Measurements from ENCODE around the gene NRXN3.
"Not testable (repeated sequence)": the region's sequence is repeated elsewhere in the genome, so short reads cannot be mapped to it uniquely, and the experiment has no call there.

NRXN3 gene

DNA sequence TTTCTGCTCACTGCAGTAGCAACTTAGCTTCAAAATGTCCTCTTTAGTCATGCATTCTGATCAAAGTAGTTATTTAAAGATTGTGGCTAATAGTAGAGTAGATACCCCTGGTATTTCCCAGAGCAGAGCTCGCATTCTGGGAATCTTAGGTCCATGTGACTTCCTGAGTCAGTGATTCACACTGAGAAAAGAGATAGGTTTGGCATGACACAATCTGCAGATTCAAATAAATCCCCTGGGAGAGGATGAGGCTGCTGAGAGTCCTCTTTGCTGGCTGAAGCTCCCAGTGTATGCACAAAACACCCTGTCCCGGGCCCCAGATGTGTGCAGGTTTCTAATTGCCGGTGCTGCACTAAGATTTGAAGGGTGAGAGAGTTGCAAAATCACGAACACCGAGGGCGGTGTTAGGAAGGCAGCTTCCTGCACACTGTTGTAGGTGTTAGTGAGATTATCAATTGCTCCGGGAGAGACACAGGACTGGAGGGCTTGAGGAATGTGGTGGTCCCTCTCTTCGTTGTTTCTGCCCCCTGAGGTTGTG is 233.2 kb downstream of the NRXN3 start:
- DNase-seq (ENCODE audit: low read depth in 2 of 2) = no peak

DNA sequence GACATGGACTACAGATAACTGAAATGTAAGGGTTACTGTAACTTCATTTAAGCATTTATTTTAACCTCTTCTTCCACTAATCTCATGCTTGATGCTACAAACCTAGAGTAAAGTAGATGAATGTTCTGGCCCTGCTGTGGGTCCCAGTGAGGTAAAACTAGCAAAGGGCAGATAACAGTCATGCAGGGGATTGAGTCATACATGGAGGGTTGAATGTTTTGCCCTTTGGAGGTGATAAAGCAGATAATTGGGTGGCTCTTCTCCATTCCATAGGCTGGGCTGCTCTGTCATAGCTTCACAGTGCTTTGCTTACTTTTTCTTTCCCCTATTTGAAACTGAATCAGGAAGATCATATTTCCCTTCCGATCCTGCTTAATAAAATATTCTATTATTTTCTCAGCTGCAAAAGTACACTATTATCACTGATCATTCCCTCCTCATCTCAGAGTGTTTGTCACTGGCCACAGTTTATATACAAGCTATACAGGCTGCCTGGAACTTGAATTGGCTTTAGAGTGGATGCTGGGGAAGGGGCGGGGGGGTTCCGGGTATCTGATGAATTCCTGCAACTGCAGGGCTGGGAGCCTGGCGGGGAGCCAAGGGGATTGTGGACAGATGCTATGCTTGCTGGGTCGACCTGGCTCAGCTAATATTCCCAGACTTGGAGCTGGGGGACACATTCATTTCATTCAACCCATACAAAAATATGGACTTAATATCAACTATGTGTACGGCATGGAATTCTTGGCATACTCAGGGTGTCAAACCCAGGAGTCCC is 235.1 kb downstream of the NRXN3 start:
- DNase-seq (ENCODE audit: low read depth in 2 of 2) = no peak

DNA sequence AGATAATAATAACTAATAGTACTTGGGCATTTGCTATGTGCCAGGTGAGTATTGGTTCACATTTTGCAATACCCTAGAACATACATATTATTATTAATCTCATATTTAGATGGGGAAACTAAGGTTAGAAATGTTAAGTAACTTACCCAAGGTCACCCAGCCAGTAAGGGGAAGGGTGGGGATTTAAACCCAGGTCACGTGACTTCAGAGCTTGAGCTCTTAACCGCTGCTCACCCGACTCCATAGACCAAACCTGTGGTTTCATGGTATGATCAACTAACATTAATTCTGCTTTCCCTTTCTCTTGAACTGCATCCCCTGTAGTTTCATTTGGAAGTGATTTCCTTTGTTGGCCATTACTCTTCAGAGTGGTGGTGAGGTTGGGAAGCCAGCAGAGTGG is 242.3 kb downstream of the NRXN3 start:
- DNase-seq (ENCODE audit: low read depth in 2 of 2) = no peak

DNA sequence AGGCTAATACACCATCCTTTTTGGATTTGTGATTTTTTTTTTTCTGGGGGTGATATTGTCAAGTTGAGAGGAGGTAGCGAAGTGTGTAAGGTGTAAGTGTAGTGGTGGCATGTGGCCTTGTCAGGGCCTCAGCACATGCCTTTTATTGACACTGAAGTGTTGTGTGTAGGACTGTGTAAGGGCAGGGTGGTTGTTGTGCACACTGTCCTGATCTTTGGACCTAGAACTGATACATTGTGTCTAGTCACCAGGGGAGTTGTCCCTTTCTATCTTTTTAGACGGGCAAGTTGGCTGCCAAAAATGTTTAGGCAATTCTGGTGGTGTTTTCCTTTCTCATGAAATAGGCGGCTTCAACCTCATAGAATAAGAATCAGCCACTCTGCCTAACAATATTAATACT is 244.0 kb downstream of the NRXN3 start:
- no peak for DNase-seq (ENCODE audit: low read depth in 2 of 2)

DNA sequence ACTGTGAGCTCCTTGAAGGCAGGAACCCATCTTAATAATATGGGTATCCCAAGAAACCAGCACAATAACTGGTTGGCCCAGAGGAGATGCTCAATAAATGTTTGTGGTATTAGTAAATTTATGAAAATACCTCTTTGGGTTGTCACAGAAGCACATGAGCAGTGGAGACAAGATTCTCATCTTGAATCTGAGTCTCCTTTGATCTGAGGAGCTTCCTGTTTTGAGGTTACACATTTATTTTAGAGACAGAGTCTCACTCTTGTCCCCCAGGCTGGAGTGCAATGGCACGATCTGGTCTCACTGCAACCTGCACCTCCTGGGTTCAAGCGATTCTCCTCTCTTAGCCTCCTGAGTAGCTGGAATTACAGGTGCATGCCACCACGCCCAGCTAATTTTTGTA is 247.4 kb downstream of the NRXN3 start:
- no peak for DNase-seq (ENCODE audit: low read depth in 2 of 2)

DNA sequence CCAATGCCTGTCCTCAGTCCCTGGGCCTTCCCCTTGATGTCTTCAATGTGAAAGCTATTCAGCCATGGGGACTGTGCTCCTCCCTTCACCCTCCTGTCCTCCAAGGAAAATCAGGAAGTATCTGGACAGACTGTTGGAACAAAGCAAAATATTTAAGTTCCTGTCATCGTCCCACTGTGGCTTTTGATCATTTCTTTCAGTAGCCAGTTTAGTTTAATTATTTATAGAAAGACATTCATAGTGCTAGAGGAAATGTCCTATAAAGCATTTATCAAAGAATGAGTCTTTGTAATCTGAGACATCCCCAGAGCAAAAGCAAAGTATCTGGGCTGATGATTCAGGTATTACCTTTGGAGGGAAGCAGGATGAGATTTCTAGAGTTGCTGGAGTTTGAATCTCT is 254.1 kb downstream of the NRXN3 start:
- DNase-seq (ENCODE audit: low read depth in 2 of 2) = no peak

DNA sequence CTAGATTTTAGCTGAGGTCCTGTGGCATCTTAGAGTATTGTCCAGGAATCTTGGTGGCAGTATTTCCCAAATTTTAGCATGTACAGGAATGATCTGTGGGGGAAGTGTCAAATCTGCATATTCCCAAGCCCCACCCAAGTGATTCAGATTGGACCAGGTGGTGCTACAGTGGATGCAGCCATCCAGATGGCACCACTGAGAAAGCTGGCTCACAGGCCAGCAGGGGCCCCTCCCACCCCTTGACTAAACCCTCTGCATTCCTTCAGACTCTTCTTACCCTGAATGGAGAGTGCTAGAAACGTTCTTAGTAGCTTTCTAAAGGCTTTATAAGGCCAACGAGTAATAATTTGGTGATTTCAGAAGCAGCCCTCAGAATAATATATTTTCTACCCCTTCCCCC is 255.2 kb downstream of the NRXN3 start:
- no peak for DNase-seq (ENCODE audit: low read depth in 2 of 2)

DNA sequence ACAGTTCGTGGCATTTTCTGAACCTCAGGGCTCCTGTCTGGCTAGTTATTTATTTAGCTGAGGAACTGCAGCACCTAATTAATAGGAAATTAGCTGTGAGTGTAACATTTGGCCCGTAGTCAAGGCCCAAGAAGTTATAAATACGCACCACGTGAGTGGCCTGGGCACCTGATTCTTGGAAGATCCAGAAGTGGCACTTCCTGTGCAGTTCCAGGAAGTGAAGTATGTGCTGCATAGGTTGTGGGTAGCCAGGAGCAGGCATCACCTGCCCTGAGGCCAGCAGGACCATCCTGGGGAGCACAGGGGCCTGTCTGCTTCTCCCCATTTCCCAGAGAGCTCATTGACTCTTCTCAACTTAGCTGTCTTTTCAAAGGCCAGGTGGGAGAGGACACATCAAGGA is 255.6 kb downstream of the NRXN3 start:
- DNase-seq (ENCODE audit: low read depth in 2 of 2) = no peak

DNA sequence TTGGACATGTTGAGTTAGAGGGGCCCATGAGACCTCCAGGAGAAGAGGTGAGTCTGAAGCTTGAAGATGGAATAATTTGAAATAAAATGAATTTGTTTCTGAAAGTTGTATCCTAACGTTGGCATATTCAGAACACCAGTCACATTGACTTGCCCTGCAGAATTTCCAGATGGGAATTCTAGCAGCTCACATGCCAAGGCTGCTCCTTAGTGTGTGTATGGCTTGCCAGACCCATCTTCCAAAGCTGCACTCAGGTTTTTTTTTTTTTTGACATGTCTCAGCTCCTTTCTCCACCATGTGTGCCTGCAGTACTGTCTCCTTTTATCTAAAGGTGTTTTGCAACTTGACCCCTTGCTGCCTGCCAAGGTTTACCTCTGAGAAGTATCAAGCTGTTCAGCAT is 261.9 kb downstream of the NRXN3 start:
- DNase-seq (ENCODE audit: low read depth in 2 of 2) = no peak

DNA sequence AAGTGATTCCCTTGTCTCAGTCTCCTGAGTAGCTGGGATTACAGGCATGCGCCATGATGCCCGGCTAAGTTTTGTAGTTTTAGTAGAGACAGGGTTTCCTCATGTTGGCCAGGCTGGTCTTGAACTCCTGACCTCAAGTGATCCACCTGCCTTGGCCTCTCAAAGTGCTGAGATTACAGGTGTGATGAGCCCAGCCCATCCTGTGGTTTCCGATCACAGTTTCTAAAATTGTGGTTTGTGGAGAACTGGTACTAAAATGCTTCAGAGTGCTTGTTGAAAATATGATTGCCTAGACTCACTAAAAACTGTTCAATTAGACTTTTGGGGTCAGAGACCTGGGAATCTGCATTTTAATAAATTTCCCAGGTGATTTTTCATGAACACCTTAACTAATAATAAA is 267.3 kb downstream of the NRXN3 start:
- not testable (repeated sequence) for DNase-seq (ENCODE audit: low read depth in 2 of 2)

DNA sequence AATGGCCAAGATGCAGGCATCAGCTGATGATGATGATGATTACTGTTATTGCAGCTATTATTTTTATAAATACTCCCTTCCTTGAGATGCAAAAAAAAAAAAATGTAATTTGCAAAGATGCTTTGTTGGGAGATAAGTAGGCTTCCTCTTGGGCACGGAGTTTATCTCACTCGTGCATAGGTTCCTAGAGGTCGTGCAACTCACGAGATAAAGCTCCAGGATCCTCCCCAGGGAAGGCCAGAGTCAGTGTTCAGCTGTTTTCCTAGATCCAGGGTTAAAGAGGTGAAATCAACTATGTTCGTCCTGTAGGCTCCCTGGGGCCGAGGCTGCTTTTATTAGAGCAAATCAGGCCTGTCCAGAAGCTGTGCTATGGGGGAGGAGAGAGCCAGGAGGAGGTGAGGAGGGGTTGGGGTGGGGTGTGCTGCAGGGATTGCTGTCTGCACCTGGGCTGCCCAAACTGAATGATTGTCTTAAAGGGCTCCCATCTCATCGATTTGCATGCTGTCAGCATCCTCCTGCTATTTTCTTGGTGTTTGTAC is 270.3 kb downstream of the NRXN3 start:
- no peak for DNase-seq (ENCODE audit: low read depth in 2 of 2)

DNA sequence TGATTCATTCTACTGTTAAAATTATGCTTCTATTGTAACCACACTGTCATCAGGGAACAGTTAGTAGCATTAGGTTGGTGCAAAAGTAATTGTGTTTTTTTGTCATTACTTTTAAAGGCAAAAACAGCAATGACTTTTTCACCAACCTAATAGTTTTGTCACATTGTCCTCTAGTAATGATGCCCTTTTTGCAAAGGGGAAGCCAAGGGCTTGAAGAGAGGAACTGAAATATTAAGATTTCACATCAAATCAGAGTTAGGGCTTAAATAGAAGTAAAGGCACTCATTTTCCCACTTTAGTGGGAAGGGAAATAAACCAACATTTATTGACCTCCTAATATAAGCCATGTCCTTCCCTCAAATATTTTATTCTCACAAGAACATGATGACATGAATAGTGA is 273.7 kb downstream of the NRXN3 start:
- no peak for DNase-seq (ENCODE audit: low read depth in 2 of 2)

DNA sequence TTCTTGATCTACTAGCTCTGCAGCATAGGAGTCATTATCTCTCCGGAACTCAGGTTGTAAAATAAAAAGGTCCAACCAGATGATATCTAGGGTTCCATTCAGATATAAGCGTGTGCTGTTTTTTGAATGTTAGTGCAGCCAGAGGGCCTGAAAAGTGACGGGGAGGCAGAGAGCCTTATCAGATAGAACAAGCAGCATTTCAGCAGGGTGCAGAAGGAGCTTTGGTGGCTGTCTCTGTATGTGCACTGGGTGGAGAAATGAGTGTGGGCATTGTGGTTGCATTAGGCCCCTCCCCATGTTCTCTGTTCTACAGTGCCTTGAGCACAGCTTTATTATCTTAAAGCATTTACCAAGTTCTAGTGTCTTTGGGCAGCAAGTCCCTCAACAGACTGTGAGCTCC is 275.1 kb downstream of the NRXN3 start:
- DNase-seq (ENCODE audit: low read depth in 2 of 2) = no peak

DNA sequence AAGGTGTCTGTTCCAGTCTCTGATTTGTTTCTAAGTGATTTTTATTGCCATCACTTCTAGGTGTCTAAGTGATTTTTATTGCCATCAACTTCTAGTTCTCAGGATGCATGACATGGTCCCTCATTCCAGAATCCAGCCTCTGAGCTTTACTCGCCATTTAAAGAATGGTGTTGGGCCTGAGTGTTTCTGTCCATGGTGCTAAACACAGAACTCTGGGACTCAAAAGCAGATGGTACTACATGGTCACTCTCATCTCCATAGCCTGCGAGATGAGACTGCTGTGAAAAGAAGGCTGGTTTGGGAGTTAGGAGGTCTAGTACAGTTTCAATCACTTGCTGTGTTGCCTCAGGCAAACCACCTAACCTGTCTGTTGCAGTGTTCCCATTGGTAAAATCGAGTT is 276.6 kb downstream of the NRXN3 start:
- DNase-seq (ENCODE audit: low read depth in 2 of 2) = no peak

DNA sequence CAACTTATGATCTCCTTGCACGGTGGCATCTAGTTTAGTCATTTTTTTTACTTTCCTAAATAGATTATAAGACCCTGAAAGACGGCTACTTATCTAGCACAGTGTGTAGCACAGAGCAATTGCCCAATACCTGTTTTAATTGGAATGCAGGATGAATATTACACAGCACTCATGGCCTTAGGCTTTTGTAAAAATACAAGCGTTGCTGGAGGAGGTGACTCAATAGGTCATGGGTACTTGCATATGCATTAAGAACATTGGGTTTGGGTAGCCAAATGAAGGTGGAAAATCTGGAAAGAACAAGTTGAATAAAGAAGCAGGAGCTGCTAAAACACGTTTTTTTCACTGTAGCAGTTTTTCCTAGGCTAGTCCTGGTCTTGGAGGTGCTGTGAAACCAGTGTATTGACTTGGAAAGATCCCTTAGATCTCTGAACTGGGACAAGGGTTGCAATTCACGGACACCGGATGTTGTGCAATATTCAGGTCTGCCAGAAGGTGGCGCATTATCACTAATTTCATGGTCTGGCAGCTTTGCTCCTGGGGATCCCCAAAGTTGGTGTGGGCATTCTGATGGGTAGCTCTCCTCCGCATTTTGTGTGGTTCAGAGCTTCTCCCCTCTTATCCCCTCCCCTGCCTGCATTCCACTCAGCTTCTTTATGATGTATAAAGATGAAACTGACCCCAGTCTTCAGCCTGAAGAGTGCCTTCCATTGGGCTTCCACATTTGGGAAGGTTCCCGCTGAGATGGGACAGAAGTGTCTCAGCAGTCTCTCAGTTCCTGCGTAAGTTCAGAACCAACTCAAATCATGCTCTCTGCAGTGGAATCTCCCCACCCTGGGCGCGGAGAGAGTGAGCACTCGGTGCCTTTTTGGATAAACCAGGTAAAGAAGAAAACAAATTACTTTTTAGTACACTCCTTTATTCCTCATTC is 278.3 kb downstream of the NRXN3 start:
- no peak for DNase-seq (ENCODE audit: low read depth in 2 of 2)

DNA sequence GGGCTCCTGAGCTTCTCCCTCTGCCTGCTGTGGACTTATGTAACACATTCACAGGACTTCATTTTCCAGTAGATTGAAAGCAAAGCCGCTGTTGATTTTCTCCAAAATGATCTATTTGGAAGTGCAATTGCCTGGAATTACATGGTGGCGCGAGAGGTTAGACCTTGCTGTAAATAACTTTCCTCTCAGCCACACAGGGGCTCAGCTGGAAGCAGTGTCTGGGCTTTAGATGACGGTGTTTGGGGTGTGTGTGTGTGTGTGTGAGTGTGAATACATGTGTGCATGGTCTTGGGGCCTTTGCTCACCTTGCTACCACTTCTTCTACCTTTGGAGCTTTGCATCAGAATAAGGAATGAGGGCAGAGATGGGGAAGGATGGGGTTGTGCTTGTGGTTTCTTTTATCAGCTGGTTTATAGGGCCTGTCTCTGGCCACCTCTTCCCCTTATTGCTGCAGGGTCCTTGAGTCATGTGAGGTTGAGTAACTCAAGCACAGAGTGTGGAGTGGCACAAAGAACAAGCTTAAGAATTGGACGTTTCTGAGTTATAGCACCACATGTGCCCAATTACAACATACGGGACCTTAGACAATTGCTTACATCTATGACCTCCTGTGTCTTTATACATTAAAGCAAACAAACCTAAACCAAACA is 280.6 kb downstream of the NRXN3 start:
- no peak for DNase-seq (ENCODE audit: low read depth in 2 of 2)

DNA sequence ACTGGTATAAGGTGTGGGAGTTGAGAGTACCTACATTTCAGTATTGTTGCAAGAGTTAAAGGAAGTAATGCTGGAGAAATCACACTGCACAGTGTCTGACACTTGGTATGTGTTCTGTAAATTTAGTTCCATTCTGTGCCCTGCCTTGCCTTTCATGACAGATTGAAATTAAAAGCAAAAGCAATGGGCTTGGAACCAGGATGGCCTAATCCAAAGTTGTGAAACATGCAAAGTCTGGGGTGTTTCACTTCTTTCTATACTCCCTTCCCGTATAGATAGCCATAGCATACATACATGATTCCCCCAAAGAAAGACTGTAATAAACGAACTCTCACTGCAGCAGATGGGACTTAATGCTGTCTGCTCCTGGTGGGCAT is 281.1 kb downstream of the NRXN3 start:
- no peak for DNase-seq (ENCODE audit: low read depth in 2 of 2)

DNA sequence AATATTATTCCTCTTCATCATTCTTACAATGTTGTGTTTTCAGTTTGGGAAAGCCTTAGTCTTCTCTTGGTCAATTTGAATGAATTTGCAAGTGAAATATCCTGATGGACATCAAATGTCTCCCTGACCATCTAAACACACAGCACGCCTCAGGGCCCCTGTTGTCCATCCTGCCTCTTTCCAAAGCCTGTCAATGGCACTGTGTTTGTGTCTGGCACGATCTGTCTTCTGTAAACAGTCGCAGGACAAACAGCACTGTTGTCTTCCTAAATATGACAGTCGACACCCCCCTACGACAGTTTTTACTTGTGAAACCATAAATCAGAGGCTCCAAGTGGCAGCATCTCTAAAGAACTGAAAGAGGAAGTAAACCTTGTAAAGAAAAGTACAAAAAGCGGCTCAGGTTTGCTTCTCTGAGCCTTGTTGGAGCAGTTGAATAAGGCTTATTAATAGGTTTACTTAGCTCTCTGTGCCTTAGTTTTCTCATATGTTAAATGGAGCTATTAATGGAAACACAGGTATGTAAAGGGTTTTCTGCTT is 285.8 kb downstream of the NRXN3 start:
- DNase-seq (ENCODE audit: low read depth in 2 of 2) = no peak

DNA sequence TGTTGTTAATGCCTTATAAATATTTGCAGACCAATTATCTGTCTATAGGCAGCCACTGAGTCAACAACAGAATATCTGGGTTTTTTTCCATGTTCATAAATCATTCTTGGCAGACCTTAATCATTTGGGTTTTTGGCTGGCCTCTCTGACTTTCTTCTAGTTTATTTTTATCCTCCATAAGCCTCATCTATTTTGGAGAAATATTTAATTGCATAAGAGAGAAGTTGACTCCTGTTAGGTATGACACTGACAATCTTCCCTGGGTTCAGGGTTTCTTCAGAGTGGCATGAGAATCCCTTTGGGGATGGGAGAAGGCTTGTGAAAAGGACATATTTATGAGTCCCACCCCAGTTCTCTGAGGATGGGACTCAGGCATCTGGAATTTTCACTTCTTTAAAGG is 299.8 kb downstream of the NRXN3 start:
- no peak for DNase-seq (ENCODE audit: low read depth in 2 of 2)

DNA sequence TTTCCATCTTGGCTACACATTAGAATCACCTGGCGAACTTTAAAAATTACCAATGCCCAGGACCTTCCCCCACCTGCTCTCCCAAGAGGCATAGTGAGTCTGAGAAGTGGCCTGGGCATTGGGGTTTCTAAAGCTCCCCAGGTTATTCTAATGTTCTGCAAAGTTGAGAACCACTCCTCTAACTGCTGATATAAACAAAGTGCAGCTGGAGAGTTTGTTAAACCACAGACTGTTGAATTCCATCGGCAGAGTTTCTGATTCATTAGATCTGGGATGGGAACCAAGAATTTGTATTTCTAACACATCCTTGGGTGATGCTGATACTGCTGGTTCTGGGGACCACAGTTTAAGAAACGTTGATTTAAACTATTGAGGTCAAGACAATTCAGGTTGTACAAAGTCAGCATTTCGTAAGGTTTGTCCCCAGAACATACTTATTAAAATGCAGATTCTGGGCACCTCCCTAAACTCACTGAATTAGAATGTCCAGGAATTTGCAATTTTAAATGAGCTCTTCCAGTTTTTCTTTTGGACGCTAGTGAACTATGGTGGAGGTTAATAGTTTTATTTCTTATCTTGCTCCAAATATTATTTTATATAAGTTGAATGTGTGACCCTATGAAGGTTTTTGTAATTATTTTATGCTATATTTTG is 309.1 kb downstream of the NRXN3 start:
- DNase-seq (ENCODE audit: low read depth in 2 of 2) = no peak

DNA sequence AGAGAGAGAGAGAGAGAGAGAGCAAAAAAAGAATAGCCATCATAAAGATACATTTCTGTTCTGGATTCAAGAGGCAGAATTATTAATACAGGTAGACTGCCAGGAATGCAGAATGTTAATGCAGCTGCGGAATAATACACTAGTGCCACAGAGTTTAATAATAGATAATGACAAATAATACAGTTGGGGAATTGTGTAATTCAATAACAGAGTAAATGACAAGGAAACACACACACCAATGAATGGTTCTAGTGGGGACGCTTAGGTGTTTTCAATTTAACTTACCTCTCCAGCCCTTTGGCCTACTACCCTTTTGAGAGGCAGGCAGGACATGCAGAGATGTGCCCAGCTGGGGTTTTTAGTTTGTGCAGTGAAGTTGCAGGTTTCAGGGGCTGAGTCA is 313.9 kb downstream of the NRXN3 start:
- DNase-seq (ENCODE audit: low read depth in 2 of 2) = no peak
